ENCODE results near the gene KDM4B. TPM values are rescaled to one million over a fixed set of nuclear protein-coding genes. Genes with fewer than 3 reads are reported as not detected.

KDM4B gene
- total and polyA plus RNA-seq, 10 of the 15 experiments (the other 5 are each of a cell fraction or from before 2014, with no cell fraction given), result 0.47 to 49.6 (median 16.2) TPM

- in situ Hi-C loops (cut with MboI) (no loop called here), intact Hi-C loops (cut with micrococcal nuclease; ENCODE audit: unreplicated experiment) (no loop called here)
- ChIA-PET RAD21 (ENCODE audit: unreplicated experiment) (no interaction called here), SMC1A (ENCODE audit: uncharacterized antibody, unreplicated experiment) (no interaction called here), POLR2A (no interaction called here), CTCF (no interaction called here)
- BruUV-seq (replicated peaks), result no TSS peak
- Histone ChIP-seq H3K36me3 (ENCODE audit: control insufficient read depth in 2 of 2, insufficient read depth in 2 of 2, low read length in 1 of 2) (peaks cover 0 to 16% of the 10 kb centered on the region in 2 experiments; a peak in 3 of 4 replicates), H3K9ac (ENCODE audit: control insufficient read depth, insufficient read depth, low read length) (no peak overlapping the region), H2AFZ (ENCODE audit: control insufficient read depth, low read depth, low read length) (no peak overlapping the region), H3K27me3 (replicated peaks in 1 of 2; ENCODE audit: control insufficient read depth in 2 of 2, insufficient read depth in 2 of 2, low read length in 1 of 2) (no peaks in the 10 kb centered on the region), H3K4me1 (ENCODE audit: control insufficient read depth, insufficient read depth, low read length) (no peaks in the 10 kb centered on the region), H4K20me1 (ENCODE audit: control insufficient read depth, insufficient read depth) (no peaks in the 10 kb centered on the region), H3K27ac (ENCODE audit: control insufficient read depth, insufficient read depth) (no peak overlapping the region), H3K4me2 (ENCODE audit: control insufficient read depth, insufficient read depth) (no peak overlapping the region), H3K9me3 (replicated peaks; ENCODE audit: control insufficient read depth, insufficient read depth, low read length) (no peaks in the 10 kb centered on the region; the same call in 2 of the 3 replicates), H3K4me3 (no peak overlapping the region), H3K79me2 (ENCODE audit: control insufficient read depth, insufficient read depth, low read length) (no peaks in the 10 kb centered on the region)
- 93% methylated on average over 38 of the region's 38 CpGs for WGBS (ENCODE audit: insufficient coverage, insufficient replicate concordance, low lambda C conversion rate, missing lambda C conversion rate)
- ATAC-seq, result no peak
- no peak for TF ChIP-seq SPI1 (IDR thresholded peaks at IDR 0.05; ENCODE audit: borderline replicate concordance, insufficient read depth, low read depth, low read length)
- no peak for TF ChIP-seq MTA3 (IDR thresholded peaks at IDR 0.05; ENCODE audit: borderline replicate concordance, low read length)
- TF ChIP-seq RCOR1 (conservative IDR thresholded peaks at IDR 0.05; ENCODE audit: low read depth, low read length), result no peak
- TF ChIP-seq RELA (IDR thresholded peaks at IDR 0.05; ENCODE audit: borderline replicate concordance, partially characterized antibody), result no peak
- TF ChIP-seq TBL1XR1 (IDR thresholded peaks at IDR 0.05; ENCODE audit: low read depth, low read length), result no peak
- TF ChIP-seq RBBP5 (conservative IDR thresholded peaks at IDR 0.05), result no peak
- FAIRE-seq, result no peak
- DNase-seq (ENCODE audit: low read depth, low spot score), result no peak
Observed at GRCh38 chr19:5063873-5064645, 95.1 kb downstream of the KDM4B start.

GRCh38 chr19:5064896-5065295 is 96.0 kb downstream of the KDM4B start:
- Histone ChIP-seq H3K9ac (ENCODE audit: control insufficient read depth, insufficient read depth, low read length) (no peak overlapping the region), H3K36me3 (ENCODE audit: control insufficient read depth in 2 of 2, insufficient read depth in 2 of 2, low read length in 1 of 2) (peaks cover 0 to 16% of the 10 kb centered on the region in 2 experiments; a peak in 3 of 4 replicates), H3K4me1 (ENCODE audit: control insufficient read depth, insufficient read depth, low read length) (no peaks in the 10 kb centered on the region), H3K79me2 (ENCODE audit: control insufficient read depth, insufficient read depth, low read length) (no peaks in the 10 kb centered on the region), H3K9me3 (replicated peaks; ENCODE audit: control insufficient read depth, insufficient read depth, low read length) (no peaks in the 10 kb centered on the region; the same call in 2 of the 3 replicates), H3K27me3 (replicated peaks in 1 of 2; ENCODE audit: control insufficient read depth in 2 of 2, insufficient read depth in 2 of 2, low read length in 1 of 2) (no peaks in the 10 kb centered on the region), H4K20me1 (ENCODE audit: control insufficient read depth, insufficient read depth) (no peaks in the 10 kb centered on the region), H3K27ac (ENCODE audit: control insufficient read depth, insufficient read depth) (no peak overlapping the region), H3K4me3 (no peak overlapping the region), H3K4me2 (ENCODE audit: control insufficient read depth, insufficient read depth) (no peak overlapping the region), H2AFZ (ENCODE audit: control insufficient read depth, low read depth, low read length) (no peak overlapping the region)
- WGBS (ENCODE audit: insufficient coverage, insufficient replicate concordance, low lambda C conversion rate, missing lambda C conversion rate), result 94% methylated on average over 19 of the region's 19 CpGs
- no peak for ATAC-seq
- ChIA-PET SMC1A (ENCODE audit: uncharacterized antibody, unreplicated experiment) (no interaction called here), RAD21 (ENCODE audit: unreplicated experiment) (no interaction called here), POLR2A (no interaction called here), CTCF (no interaction called here)
- no peak for FAIRE-seq
- TF ChIP-seq BACH1 (IDR thresholded peaks at IDR 0.05; ENCODE audit: borderline replicate concordance), result no peak
- TF ChIP-seq KAT2A (conservative IDR thresholded peaks at IDR 0.05; ENCODE audit: control insufficient read depth, low read depth, low read length), result no peak
- TF ChIP-seq NR2F1 (conservative IDR thresholded peaks at IDR 0.05), result no peak
- TF ChIP-seq LARP7 (IDR thresholded peaks at IDR 0.05), result no peak
- TF ChIP-seq BMI1 (IDR thresholded peaks at IDR 0.05; ENCODE audit: borderline replicate concordance), result no peak
- no peak for TF ChIP-seq ATF2 (IDR thresholded peaks at IDR 0.05; ENCODE audit: low read length)
- no peak for TF ChIP-seq RBBP5 (conservative IDR thresholded peaks at IDR 0.05)
- no peak for TF ChIP-seq FOXM1 (IDR thresholded peaks at IDR 0.05; ENCODE audit: low read depth, low read length)
- TF ChIP-seq TARDBP (IDR thresholded peaks at IDR 0.05; ENCODE audit: borderline replicate concordance), result no peak
- no peak for TF ChIP-seq IRF5 (IDR thresholded peaks at IDR 0.05; ENCODE audit: borderline replicate concordance)
- intact Hi-C loops (cut with micrococcal nuclease; ENCODE audit: unreplicated experiment), result no loop called here
- no TSS peak for BruUV-seq (replicated peaks)
- DNase-seq (ENCODE audit: low read depth, low spot score), result no peak
- in situ Hi-C loops (cut with MboI), result no loop called here

All from GM12878 (cell line).